H1 (cell line): ENCODE measurements around the gene STH.

Source experiments
- BRCA1 ChIP-seq: IDR thresholded peaks from 2 replicates; pipeline ENCODE4 v1.6.1; 2012; ENCODE audit warnings: low read depth, low read length, improper control_type of control experiment
- CBX5 ChIP-seq: fragments of 300-800, 300-1000 bp; sonication (generic); IDR thresholded peaks from 2 replicates; pipeline ENCODE4 v1.7.1; 2016; ENCODE audit warnings: antibody characterized with exemption, low read length, low read depth
- CEBPB ChIP-seq: IDR thresholded peaks from 2 replicates; pipeline ENCODE4 v1.6.1; 2012; ENCODE audit warnings: low read depth, low read length
- EGR1 ChIP-seq: IDR thresholded peaks from 2 replicates; pipeline ENCODE4 v1.6.1; 2011; ENCODE audit warnings: low read depth, low read length, borderline replicate concordance
- EZH2 ChIP-seq: fragments of 200-600 bp; sonication (generic); IDR thresholded peaks from 2 replicates; pipeline ENCODE4 v1.7.1; 2012; ENCODE audit warnings: low read depth, mild to moderate bottlenecking, moderate library complexity, low read length, inconsistent platforms; ENCODE audit not compliant: severe bottlenecking
- MAX ChIP-seq: IDR thresholded peaks from 2 replicates; pipeline ENCODE4 v1.6.1; 2012; ENCODE audit warnings: inconsistent platforms
- POLR2AphosphoS5 ChIP-seq: IDR thresholded peaks from 2 replicates; pipeline ENCODE4 v1.6.1; 2011; ENCODE audit warnings: low read depth, low read length
- YY1 ChIP-seq: IDR thresholded peaks from 2 replicates; pipeline ENCODE4 v1.6.1; 2011; ENCODE audit warnings: low read depth, mild to moderate bottlenecking, low read length
- TF ChIP-seq, protein P1 (sequence below), 3 experiments: IDR thresholded peaks; 1 replicate in 2 of 3; 2 replicates in 1 of 3; pipeline versions ENCODE4 v1.5.1 to v1.6.1; 2011; ENCODE audit warnings: low read length in 3 of 3, mild to moderate bottlenecking in 3 of 3, inconsistent platforms in 2 of 3, low read depth in 1 of 3, moderate library complexity in 1 of 3; ENCODE audit not compliant: insufficient read depth in 1 of 3; ENCODE audit errors: control extremely low read depth in 1 of 3

DNA sequence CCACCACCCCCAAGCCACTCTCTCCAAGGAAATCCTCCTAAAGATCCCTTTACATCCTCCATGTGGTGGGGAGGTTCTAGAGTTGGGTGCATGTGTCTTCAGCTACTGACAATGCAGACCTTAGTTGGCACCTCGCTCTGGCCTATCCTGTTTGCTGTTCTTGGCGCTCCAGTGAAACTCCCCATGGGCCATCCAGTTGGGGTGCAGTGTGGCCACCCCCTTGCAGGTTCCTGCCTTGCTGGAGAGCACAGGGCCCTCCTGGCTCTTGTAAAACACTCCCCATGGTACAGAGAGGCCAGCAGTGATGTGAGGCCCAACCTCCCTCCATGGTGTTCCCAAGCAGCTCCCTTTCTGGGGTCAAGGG, 22.7 kb upstream of the STH start:
- TF ChIP-seq, protein P1, sequence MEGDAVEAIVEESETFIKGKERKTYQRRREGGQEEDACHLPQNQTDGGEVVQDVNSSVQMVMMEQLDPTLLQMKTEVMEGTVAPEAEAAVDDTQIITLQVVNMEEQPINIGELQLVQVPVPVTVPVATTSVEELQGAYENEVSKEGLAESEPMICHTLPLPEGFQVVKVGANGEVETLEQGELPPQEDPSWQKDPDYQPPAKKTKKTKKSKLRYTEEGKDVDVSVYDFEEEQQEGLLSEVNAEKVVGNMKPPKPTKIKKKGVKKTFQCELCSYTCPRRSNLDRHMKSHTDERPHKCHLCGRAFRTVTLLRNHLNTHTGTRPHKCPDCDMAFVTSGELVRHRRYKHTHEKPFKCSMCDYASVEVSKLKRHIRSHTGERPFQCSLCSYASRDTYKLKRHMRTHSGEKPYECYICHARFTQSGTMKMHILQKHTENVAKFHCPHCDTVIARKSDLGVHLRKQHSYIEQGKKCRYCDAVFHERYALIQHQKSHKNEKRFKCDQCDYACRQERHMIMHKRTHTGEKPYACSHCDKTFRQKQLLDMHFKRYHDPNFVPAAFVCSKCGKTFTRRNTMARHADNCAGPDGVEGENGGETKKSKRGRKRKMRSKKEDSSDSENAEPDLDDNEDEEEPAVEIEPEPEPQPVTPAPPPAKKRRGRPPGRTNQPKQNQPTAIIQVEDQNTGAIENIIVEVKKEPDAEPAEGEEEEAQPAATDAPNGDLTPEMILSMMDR (IDR thresholded peaks at IDR 0.05; ENCODE audit: control extremely low read depth in 1 of 3, insufficient read depth in 1 of 3, low read depth in 1 of 3, low read length in 3 of 3): no peak
- TF ChIP-seq EZH2: no peak
- no peak for TF ChIP-seq POLR2AphosphoS5
- TF ChIP-seq EGR1: no peak
- TF ChIP-seq BRCA1: no peak
- TF ChIP-seq YY1: no peak
- TF ChIP-seq CEBPB: no peak
- TF ChIP-seq CBX5: no peak
- TF ChIP-seq MAX: no peak
